ENCODE data around the gene BMPR1A. TPM values are rescaled to one million over a fixed set of nuclear protein-coding genes. Genes with fewer than 3 reads are reported as not detected.

Gene BMPR1A
- total RNA-seq, 6 experiments from 2014 or later: 41.9 to 50.5 (median 46.6) TPM

DNA sequence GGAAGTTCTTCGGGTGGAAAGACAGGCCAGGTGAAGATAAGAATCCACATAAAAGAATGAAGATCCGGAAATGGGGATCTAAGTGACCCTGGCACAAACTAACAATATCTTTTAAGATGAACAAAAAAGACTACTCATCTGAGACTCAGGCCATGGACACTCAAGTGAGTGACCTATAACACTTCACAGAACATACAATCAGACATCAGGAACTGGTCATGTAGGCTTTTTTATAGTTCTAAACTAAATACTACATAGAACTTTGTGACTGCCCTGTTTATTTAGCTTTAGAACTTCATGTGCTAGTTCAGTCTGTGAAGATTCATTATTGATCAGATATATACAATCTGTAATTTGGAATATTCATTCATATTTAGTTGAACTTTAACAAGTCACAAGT lies 148.2 kb downstream of the BMPR1A start:
- TF ChIP-seq, protein P1, sequence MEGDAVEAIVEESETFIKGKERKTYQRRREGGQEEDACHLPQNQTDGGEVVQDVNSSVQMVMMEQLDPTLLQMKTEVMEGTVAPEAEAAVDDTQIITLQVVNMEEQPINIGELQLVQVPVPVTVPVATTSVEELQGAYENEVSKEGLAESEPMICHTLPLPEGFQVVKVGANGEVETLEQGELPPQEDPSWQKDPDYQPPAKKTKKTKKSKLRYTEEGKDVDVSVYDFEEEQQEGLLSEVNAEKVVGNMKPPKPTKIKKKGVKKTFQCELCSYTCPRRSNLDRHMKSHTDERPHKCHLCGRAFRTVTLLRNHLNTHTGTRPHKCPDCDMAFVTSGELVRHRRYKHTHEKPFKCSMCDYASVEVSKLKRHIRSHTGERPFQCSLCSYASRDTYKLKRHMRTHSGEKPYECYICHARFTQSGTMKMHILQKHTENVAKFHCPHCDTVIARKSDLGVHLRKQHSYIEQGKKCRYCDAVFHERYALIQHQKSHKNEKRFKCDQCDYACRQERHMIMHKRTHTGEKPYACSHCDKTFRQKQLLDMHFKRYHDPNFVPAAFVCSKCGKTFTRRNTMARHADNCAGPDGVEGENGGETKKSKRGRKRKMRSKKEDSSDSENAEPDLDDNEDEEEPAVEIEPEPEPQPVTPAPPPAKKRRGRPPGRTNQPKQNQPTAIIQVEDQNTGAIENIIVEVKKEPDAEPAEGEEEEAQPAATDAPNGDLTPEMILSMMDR (IDR thresholded peaks at IDR 0.05): no peak
- Mint-ChIP-seq H3K27ac (no peak overlapping the region), H3K9me3 (peaks cover 12% of the 10 kb centered on the region; the same call in 1 of the 2 replicates), H3K4me3 (no peak overlapping the region), H3K27me3 (ENCODE audit: insufficient read depth) (peaks cover 1% of the 10 kb centered on the region; the same call in 1 of the 2 replicates), H3K4me1 (ENCODE audit: low read depth) (peaks cover 3% of the 10 kb centered on the region), H3K36me3 (ENCODE audit: low read depth) (peaks cover 49% of the 10 kb centered on the region)
- DNase-seq: no peak

GRCh38 chr10:86905429-86905828 lies 149.0 kb downstream of the BMPR1A start:
- H3K27me3 Mint-ChIP-seq (ENCODE audit: insufficient read depth): peaks cover 1% of the 10 kb centered on the region; the same call in 1 of the 2 replicates
- DNase-seq: no peak
- no peak overlapping the region for H3K4me3 Mint-ChIP-seq
- TF ChIP-seq, protein P1 (IDR thresholded peaks at IDR 0.05): no peak
- H3K27ac Mint-ChIP-seq: no peak overlapping the region
- peaks cover 49% of the 10 kb centered on the region for H3K36me3 Mint-ChIP-seq (ENCODE audit: low read depth)
- H3K9me3 Mint-ChIP-seq: peaks cover 12% of the 10 kb centered on the region; the same call in 1 of the 2 replicates
- no peaks in the 10 kb centered on the region for H3K4me1 Mint-ChIP-seq (ENCODE audit: low read depth)

GRCh38 chr10:86914734-86915133 lies 158.3 kb downstream of the BMPR1A start:
- H3K4me1 Mint-ChIP-seq (ENCODE audit: low read depth): peaks cover 11% of the 10 kb centered on the region
- no peak overlapping the region for H3K4me3 Mint-ChIP-seq
- H3K9me3 Mint-ChIP-seq: no peaks in the 10 kb centered on the region
- H3K27me3 Mint-ChIP-seq (ENCODE audit: insufficient read depth): peaks cover 5% of the 10 kb centered on the region; the same call in 1 of the 2 replicates
- H3K27ac Mint-ChIP-seq: no peak overlapping the region
- H3K36me3 Mint-ChIP-seq (ENCODE audit: low read depth): peaks cover 30% of the 10 kb centered on the region
- no peak for DNase-seq
- TF ChIP-seq, protein P1 (IDR thresholded peaks at IDR 0.05): no peak

DNA sequence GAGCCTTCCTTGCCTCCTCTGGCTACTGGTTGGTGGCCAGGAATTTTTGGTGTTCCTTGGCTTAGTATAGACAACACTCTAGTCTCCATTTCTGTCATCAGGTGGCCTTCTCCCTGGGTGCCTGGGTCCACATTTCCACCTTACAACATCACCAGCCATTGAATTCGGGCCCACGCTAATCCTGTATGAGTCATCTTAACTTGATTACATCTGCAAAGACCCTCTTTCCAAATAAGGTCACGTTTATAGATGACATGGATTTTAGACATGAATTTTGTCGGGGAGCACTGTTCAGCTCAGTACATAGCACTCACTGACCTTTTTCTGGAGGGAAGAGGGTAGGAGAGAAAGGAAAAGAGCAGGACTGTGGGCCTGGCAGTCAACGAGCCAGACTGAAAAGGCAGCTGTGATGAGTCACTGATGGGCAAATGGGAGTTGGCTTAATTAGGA lies 161.6 kb downstream of the BMPR1A start:
- Mint-ChIP-seq H3K36me3 (ENCODE audit: low read depth) (peaks cover 40% of the 10 kb centered on the region), H3K4me3 (no peak overlapping the region), H3K27ac (peak overlapping the region; percentile 76), H3K27me3 (ENCODE audit: insufficient read depth) (peaks cover 5% of the 10 kb centered on the region; the same call in 1 of the 2 replicates), H3K9me3 (no peaks in the 10 kb centered on the region), H3K4me1 (ENCODE audit: low read depth) (peaks cover 11% of the 10 kb centered on the region)
- TF ChIP-seq, protein P1 (IDR thresholded peaks at IDR 0.05): no peak
- peak; percentile 16 for DNase-seq

GRCh38 chr10:86922553-86922961 lies 166.1 kb downstream of the BMPR1A start:
- H3K9me3 Mint-ChIP-seq: no peaks in the 10 kb centered on the region
- TF ChIP-seq, protein P1 (IDR thresholded peaks at IDR 0.05): no peak

More at GRCh38 chr10:86922553-86922961, 166.1 kb downstream of the BMPR1A start:
- Mint-ChIP-seq H3K27me3 (ENCODE audit: insufficient read depth) (no peaks in the 10 kb centered on the region; the same call in 1 of the 2 replicates), H3K4me1 (ENCODE audit: low read depth) (peaks cover 9% of the 10 kb centered on the region), H3K4me3 (no peak overlapping the region), H3K27ac (no peak overlapping the region), H3K36me3 (ENCODE audit: low read depth) (peaks cover 23% of the 10 kb centered on the region)
- DNase-seq: no peak
